Uterus (tissue), 2 donors: ENCODE results near the gene NDUFV3.

Experiments
- POLR2A ChIP-seq, 2 donors: fragments of 450-650 bp; IDR thresholded peaks; one replicate each; pipeline ENCODE4 v1.6.1; 2016; ENCODE audit warnings: antibody characterized with exemption in 2 of 2, mild to moderate bottlenecking in 1 of 2, moderate library complexity in 1 of 2
- TF ChIP-seq, protein P1 (sequence below), 4 experiments: fragments of 200-600 bp in 2 of 4; fragments of 450-650 bp in 2 of 4; sonication (generic) in 2 of 4; IDR thresholded peaks; one replicate each; pipeline ENCODE4 v1.5.1; 2016 to 2019; ENCODE audit warnings: antibody characterized with exemption in 4 of 4, mild to moderate bottlenecking in 2 of 4, moderate library complexity in 1 of 4

DNA sequence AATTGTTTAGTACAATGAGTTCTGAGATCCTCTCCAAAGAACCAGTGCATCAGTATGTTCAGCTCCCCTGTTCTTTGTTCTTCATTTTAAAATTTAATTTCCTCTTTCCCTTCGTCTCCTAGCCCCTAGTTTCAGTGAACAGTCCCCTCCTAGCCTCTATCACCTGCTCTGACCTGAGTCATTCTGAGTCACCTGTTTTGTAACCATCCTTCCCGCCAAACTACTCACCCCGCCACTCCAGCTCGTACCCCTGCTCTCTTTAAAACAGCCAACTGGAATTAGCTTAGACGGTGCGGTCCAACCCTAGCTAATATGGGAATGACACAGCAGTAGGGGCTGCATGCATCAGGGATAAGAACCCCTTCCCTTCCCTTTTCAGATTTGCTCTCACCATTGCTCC lies 49.1 kb downstream of the NDUFV3 start:
- TF ChIP-seq, protein P1, sequence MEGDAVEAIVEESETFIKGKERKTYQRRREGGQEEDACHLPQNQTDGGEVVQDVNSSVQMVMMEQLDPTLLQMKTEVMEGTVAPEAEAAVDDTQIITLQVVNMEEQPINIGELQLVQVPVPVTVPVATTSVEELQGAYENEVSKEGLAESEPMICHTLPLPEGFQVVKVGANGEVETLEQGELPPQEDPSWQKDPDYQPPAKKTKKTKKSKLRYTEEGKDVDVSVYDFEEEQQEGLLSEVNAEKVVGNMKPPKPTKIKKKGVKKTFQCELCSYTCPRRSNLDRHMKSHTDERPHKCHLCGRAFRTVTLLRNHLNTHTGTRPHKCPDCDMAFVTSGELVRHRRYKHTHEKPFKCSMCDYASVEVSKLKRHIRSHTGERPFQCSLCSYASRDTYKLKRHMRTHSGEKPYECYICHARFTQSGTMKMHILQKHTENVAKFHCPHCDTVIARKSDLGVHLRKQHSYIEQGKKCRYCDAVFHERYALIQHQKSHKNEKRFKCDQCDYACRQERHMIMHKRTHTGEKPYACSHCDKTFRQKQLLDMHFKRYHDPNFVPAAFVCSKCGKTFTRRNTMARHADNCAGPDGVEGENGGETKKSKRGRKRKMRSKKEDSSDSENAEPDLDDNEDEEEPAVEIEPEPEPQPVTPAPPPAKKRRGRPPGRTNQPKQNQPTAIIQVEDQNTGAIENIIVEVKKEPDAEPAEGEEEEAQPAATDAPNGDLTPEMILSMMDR (IDR thresholded peaks at IDR 0.05), result no peak
- TF ChIP-seq POLR2A (IDR thresholded peaks at IDR 0.05), result no peak
